ENCODE data around the gene PSD2. TPM values are rescaled to one million over a fixed set of nuclear protein-coding genes. Genes with fewer than 3 reads are reported as not detected.

Gene PSD2
- total RNA-seq, 1 donor from 2014 or later, result 0.21 TPM

GRCh38 chr5:139763280-139763929, 32.2 kb upstream of the PSD2 start:
- DNase-seq (ENCODE audit: low spot score), result no peak

DNA sequence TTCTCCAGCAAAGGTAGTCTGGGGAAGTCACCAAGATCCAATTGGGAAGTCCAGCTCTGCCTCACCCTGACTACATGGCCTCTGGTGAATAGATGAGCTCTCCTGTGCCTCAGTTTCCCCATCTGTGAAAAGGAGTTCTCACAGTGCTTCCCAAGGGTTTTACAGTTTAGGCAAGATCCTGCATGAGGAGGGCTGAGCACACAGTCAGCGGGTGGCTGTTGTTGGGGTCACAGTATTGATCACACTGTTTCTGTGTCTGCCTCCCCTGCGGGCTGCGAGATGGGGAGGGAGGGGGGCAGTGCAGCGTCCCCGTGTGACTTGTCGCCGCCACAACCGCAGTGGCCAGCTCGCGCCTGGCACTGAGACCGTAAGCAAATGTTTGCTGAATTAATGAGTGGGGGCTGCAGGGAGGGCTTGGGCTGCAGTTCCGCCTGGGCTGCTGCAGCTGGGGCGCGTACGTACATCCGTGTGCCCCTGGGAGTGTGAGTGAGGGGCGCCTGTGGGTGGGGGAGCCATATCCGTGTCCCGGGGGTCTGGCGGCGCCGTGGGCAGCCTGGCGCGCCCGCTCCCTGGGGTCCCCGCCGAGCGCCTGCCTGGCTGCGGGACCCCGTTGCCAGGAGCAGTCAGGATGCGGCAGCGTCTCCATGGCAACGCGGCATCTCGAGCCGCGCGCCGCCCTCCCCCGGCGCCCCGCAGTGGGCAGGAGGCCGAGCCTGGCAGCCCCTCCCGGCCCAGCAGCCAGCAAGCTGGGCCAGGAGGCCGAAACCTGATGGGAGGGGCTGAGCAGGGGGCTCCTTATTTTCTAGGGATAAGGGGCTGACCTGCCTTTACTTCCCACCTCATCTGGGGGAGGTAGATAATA, 31.4 kb upstream of the PSD2 start:
- DNase-seq (ENCODE audit: low spot score), result no peak

DNA sequence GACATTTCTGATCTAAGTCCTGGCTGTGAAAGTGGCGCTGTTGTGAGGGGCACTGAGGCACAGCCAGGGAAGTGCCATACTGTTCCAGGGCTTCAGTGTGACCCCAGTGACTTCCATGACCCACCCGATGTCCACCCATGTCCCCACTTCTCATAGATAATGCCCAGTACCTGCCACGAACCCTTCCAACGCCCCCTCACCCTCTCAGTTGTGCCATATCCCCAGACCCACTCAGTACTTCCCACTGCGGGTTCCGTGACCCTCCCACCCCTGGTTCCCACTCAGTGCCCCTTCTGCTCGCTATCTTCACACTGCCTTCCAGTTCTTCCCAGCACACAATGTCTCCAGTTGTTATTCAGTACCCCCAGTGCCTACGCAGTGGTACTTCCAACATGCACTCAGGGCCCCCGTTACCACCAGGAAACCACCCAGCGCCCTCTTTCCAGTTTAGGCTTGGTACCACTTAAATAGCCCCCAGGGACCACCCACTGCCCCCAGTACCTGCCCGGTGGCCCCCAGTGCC, 30.7 kb upstream of the PSD2 start:
- DNase-seq (ENCODE audit: low spot score), result no peak

DNA sequence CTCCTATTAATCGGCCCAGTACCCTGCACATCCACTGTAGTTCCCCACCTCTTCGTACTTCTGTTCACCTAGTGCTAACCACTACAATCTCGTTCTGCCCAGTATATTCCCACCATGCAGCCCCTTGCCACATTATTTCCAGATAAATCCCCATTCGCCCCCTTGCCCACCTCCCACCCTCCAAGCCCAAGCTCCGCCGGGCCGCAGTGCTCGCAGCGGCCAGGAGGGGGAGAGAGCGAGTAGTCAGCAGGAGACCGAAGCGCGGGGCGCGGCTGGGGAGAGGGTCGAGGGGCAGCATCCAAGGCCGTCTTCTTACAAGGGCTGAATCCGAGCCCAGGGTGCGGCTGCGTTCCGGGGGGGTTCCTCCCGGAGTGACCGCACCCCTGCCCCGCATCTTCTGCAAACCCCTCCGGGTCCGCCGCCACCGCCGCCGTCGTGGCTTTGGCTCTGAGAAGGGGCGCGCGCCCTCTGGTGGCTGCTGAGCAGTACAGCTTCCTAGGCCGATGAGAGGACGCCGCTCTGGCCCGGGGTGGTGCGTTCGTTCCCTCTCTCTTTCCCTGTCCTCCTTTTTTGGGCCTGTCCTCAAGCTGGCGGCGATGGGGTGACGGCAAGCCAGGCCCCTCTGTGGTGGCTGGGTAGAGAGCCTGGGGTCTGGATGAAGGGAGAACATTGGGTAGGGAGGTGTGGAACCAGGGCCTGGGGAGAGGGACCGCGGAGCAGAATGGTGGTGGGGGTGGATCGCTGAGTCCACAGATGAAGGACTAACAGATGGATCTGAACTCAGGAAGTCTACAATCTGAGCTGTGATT, 30.0 kb upstream of the PSD2 start:
- DNase-seq (ENCODE audit: low spot score), result peak; percentile 78

GRCh38 chr5:139767960-139768359, 27.6 kb upstream of the PSD2 start:
- no peak for DNase-seq (ENCODE audit: low spot score)

DNA sequence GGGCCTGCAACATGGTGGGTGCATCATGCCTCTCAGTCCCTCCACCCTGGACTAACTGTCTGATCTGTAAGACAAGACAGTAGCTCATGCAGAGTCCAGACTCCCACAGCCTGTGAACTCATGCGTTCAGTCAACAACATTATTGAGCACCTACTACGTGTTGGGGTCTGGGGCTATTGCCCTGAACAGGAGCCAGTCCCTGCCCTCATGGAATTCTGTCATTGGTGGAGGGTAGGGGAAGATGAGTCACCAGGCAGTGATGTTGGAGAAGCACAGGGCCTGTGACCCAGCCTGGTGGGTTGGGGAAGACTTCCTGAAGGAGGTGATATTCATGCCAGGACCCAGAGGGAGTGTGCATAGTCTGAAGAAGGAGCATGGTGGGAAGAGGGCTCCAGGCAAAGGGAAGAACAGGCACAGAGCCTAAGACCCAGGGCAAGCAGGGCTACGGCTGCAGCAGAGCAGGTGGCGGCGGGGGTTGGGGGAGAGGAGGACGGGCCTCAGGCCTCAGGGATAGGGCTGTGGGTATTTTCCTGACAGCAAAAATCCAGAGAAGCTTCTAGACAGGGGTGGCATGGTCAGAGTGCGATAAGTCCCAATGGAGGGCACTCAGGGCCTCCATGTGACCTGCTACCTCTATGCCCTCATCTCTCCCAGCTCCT, 26.7 kb upstream of the PSD2 start:
- DNase-seq (ENCODE audit: low spot score), result no peak

DNA sequence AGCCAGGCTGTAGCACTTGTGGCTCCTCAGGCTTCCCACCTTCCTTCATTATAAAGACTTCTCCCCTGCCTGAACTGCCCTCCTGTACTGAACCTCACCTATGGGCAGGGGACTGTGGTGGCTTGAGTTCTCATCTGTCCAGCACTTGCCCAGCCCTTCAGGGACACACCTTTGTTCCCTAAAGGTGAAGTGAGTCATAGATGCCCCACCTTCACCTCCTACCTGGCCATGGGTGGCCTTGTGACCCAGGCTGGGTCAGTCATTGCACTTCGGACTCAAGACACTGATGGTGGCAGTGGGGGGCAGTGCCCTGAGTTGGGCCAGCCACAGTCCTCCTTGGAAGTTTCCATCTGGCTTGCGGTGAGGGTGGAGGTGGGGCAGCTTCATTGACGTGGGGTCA, 26.1 kb upstream of the PSD2 start:
- DNase-seq (ENCODE audit: low spot score), result no peak

DNA sequence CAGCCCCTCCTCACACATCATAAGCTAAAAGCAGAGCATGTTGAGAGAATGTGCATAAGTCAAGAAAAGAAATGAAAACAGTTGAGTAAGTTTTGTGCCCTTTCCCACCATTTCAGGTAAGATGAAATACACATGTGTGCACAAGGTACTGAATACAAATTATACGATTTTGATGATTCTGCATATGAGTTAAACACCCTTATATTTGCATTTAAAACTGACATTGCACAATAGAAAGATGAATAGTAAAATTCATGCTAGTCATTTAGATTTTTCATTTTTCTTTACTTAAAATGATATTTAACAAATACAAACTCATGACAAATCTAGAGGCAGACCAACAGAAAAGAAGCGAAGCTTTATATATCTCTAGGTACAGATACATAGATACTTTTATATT, 24.9 kb upstream of the PSD2 start:
- no peak for DNase-seq (ENCODE audit: low spot score)

GRCh38 chr5:139772089-139772791, 23.4 kb upstream of the PSD2 start:
- DNase-seq (ENCODE audit: low spot score), result no peak

DNA sequence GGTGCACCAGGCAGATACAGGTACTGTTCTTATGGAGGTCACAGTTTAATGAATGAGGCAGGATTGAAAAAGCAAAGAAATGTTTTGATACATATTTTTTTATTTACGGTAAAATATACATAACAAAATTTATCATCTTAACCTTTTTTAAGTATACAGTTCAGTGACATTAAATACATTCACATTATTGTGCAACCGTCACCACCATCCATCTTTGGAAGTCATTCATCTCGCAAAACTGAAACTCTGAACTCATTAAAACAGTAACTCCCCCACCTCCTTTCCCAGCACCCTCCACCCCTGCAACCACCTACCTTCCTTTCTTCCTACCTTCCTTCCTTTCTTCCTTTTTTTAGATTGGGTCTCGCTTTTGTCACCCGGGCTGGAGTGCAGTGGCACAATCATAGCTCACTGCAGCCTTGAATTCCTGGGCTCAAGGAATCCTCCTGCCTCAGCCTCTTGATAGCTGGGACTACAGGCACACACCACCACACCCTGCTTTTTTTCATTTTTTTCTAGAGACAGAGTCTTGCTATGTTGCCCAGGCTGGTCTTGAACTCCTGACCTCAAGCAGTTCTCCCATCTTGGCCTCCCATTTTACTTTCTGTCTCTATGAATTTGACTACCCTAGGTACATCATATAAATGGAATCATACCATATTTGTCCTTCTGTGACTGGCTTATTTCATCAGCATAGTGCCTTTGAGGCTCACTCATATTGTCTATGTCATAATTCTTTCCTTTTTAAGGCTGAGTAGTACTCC, 22.5 kb upstream of the PSD2 start:
- DNase-seq (ENCODE audit: low spot score), result no peak

- peak; percentile 71 for DNase-seq (ENCODE audit: low spot score)
Measured at GRCh38 chr5:139774980-139775661, 20.5 kb upstream of the PSD2 start.

DNA sequence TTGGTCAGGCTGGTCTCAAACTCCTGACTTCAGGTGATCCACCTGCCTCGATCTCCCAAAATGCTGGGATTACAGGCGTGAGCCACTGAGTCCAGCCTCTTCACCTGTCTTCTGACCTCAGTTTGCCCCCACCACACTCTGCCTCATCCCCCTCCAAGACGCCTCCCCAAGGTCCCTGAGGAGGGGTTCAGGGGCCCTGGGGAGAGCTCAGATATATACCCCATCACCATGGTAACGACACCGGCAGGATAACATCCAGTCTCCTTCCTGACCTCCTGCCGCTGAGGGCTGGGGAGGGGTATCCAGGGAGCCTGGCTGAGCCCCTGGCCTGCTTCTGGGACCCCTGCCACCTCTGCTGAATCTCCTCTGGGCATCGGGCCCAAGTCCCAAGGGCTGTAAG, 19.7 kb upstream of the PSD2 start:
- no peak for DNase-seq (ENCODE audit: low spot score)

GRCh38 chr5:139776861-139777260, 18.7 kb upstream of the PSD2 start:
- no peak for DNase-seq (ENCODE audit: low spot score)

- DNase-seq (ENCODE audit: low spot score), result no peak
Measured at GRCh38 chr5:139783436-139783965, 12.1 kb upstream of the PSD2 start.

DNA sequence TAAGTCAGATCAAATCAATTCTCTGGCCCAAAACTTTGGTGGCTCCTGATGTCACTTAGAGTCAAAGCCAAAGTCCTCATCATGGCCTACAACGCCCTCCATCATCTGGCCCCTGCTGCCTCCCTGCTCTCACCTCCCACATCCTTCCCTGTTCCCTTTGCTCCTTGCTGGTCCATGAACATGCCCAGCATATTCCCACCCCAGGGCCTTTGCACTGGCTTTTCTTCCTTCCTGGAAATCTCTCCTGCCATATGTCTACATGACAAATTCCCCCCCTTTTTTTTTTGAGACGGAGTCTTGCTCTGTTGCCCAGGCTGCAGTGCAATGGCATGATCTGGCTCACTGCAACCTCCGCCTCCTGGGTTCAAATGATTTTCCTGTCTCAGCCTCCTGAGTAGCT, 11.1 kb upstream of the PSD2 start:
- no peak for DNase-seq (ENCODE audit: low spot score)

DNA sequence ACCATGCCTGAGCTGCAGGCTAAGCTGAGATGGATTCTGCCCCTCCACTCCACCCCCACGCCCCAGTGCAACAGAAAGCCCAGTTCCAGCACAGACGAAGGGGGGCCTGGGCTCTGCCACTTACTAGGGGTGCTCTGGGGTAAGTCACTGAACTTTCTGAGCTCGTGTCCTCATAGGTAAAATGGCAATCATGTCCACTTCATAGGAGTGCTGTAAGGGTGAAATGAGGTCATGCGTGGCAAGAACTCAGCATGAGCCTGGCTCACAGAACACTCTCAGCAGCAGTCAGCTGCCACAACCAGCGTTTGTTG, 8.4 kb upstream of the PSD2 start:
- no peak for DNase-seq (ENCODE audit: low spot score)

DNA sequence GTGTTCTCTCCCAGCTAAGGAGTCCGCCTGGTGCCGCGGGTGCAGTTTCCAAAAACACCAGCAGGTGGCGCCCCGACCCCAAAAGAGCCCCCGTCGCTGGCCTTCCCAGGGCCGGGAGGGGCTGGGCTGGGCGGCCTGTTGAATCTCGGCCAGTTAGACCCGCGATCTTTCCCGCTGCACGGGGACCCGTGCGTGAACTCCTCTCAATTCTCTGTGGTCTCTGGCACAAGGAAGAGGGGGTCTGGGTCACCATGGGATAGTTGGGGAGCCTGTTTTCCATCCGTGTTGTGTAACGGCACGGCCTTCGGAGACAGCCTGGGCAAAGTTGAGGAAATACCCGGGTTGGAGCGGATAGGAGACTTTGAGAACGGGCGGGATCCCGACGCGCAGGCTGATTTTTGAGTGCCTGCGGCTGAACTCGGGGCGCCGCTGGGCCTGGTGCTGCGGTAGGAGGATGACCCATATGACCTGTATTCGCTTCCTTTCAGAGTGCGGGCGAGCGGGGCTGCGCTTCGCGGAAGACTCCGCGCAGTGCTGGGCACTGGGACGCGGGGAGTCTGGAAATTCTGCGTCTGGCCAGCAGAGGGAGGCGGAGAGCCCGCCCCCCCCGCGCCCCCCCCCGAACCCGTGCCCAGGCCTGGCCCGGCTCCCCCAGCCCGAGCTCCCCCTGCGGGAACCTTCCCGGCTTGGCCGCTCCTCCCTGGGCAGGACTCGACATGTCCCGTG, 7.9 kb upstream of the PSD2 start:
- peak; percentile 93 for DNase-seq (ENCODE audit: low spot score)

DNA sequence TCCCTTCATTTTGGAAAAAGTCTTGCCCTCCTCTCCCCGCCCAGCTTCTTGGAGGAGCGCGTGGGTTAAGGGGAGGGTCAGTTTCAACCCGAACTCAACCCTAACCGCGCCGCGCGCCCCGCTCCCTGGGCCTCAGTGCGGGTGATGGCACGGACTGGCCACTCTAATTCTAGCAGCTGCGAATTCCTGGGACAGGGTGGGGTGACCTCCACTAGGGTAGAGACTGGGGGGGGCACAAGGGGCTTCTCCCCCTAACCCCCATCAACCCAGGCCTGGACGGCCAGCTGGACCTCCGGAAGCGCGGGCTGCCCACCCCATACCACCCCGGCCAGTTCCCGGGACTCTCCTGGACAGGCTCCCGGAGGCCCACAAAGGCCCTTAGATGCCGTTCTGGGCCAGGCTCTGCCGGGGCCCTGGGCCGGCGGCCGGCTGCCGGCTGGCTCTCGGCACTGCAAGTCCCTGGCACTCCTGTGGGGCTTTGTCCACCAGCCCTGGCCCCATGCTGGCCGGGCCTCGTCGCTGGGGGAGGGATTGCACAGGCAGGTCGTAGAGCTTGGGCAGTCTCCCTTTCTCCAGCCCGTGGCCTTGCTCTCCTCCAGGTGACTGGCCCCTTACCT, 7.2 kb upstream of the PSD2 start:
- DNase-seq (ENCODE audit: low spot score), result no peak
